Stimulated activated CD4-positive, alpha-beta T cell treated with anti-CD3 and anti-CD28 coated beads, Interleukin-4, amount 100 ng/mL, for 1 hour (primary cell): ENCODE data around the gene RNH1.
"Not testable (repeated sequence)": the region's sequence is repeated elsewhere in the genome, so short reads cannot be mapped to it uniquely, and the experiment has no call there.

Source experiments
- DNase-seq: peaks from one replicate; pipeline ENCODE4 v3.0.0-alpha.2; 2020

Gene RNH1

DNA sequence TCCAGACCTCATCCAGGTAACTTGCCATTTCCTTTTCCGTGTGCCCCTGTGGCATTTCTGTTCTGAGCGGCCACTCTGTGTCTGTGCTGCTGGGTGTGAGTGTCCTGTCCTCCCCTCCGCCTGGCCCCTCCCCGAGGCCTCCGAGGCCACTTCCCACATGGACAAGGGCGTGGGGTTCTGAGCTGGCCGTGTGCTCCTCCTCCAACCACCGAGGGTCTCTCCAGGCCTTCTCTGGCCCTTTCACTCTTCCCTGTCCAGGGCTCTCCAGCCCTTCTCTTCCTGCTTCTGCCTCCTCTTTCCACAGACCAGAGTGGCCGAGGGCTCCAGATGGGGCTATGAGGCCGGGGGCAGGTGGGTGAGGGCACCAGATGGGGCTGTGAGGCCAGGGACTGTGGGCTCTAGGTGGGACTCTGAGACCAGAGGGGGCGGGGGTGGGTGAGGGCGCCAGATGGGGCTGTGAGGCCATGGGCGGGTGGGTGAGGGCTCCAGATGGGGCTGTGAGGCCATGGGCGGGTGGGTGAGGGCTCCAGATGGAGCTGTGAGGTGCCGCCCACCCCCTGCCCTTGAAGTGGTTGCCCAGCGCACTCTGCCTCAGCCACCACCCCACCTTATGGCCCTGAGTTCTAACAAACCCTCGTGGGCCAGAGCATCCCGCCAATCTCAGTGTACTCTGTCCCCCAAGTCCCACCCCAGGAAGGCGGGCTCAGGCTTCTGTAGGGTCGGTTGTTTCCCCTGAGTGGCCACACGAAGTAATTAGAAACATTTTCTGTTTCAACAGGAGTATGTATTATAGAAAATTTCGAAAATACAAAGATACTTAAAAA, 32.9 kb downstream of the RNH1 start:
- no peak for DNase-seq

GRCh38 chr11:473415-473814, 33.6 kb downstream of the RNH1 start:
- DNase-seq = no peak

- no peak for DNase-seq
Observed at GRCh38 chr11:472816-473215, 34.2 kb downstream of the RNH1 start.

DNA sequence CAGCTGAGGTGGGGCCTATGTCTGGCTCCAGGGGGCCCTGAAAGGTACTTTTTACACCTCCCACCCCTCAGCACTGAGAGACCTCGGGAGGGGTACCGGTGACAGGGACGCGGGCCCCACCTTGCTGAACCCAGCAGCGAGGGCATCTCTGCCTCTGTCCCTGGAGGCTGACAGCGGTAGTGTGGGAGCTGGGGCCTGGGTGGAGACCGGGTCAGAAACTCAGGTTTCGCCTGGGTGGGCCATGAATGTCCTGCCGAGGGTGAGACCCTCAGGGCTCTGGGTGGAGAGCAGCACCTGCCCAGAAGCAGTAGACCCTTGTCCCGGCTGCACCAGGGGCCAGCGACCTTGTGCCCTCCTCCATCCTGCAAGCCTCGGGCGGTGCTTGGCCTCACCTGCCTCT, 34.8 kb downstream of the RNH1 start:
- DNase-seq = no peak

DNA sequence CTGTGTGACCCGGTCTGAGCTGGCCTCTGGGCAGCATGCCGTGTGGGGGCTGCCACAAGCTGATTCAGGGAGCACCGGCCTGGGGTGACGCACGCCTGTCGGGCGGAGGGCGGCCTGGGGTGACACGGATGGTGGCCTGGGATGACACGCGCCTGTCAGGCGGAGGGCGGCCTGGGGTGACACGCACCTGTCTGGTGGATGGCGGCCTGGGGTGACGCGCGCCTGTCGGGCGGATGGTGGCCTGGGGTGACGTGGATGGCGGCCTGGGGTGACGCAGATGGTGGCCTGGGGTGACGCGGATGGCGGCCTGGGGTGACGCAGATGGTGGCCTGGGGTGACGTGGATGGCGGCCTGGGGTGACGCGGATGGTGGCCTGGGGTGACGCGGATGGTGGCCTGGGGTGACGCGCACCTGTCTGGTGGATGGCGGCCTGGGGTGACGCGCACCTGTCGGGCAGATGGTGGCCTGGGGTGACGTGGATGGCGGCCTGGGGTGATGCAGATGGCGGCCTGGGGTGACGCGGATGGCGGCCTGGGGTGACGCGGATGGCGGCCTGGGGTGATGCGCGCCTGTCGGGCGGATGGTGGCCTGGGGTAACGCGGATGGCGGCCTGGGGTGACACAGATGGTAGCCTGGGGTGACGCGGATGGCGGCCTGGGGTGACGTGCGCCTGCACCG, 35.4 kb downstream of the RNH1 start:
- DNase-seq = no peak

DNA sequence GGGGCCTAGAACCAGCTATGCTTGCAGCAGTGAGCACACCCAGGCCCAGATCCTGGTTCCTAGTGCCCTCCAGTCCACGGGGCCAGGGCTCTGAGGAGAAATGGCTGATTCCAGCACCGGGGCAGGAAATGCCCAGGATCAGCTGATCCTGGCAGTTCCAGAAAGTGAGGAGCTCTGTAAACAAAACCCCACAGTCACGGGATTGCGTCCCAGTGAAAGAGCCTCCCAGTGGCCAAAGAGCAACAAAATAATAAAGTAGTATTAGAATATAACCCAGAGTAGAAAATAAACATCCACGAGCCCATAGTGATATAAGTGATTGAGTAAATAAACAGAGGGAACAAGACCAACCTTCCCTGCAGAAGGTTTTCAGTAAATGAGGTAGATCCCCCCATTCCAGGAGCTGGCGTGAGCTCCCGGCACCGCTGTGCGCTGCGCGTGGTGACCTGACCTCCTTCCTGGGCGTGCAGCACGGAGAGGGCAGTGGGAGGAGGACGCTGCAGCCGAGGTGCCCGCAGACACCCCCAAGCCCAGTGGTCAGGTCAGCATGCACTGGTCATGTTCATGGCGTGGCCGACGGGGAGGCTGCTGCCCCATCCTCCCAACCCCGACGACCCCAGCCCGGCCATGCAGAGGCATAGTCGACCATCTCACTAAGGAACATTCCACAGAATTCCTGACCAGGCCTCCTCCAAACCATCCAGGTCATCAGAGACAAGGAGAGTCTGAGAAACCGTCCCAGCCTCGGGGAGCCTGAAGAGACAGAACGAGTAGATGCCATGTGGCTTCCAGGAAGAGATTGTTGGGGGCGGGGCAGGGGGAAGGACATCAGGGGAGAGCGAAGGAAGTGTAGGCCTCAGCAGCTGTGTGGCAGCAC, 37.1 kb downstream of the RNH1 start:
- no peak for DNase-seq

DNA sequence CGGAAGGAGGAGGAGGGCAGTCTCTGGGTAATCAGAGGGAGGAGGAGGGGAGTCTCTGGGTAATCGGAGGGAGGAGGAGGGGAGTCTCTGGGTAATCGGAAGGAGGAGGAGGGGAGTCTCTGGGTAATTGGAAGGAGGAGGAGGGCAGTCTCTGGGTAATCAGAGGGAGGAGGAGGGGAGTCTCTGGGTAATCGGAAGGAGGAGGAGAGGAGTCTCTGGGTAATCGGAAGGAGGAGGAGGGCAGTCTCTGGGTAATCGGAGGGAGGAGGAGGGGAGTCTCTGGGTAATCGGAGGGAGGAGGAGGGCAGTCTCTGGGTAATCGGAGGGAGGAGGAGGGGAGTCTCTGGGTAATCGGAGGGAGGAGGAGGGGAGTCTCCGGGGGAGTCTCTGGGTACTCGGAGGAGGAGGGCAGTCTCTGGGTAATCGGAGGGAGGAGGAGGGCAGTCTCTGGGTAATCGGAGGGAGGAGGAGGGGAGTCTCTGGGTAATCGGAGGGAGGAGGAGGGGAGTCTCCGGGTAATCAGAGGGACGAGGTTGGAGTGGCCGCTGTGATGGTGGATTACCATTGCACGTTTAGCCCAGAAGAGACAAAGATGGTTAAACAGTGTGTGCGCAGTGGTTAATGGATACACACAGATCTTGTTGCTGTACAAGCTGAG, 37.9 kb downstream of the RNH1 start:
- not testable (repeated sequence) for DNase-seq

DNA sequence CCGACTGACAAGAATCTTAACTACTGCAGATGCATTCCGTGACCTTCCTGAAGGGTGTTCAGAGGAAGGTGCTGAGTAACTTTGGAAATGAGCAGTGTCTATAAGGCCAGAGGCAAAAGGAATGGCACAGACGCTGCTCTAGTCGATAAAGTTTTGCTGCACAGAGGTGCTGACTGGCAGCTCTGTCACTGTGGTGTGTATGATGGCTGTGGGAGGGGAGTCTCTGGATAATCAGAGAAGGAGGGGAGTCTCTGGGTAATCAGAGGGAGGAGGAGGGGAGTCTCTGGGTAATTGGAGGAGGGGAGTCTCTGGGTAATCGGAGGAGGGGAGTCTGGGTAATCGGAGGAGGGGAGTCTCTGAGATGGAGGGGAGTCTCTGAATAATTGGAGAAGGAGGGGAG, 38.5 kb downstream of the RNH1 start:
- no peak for DNase-seq

DNA sequence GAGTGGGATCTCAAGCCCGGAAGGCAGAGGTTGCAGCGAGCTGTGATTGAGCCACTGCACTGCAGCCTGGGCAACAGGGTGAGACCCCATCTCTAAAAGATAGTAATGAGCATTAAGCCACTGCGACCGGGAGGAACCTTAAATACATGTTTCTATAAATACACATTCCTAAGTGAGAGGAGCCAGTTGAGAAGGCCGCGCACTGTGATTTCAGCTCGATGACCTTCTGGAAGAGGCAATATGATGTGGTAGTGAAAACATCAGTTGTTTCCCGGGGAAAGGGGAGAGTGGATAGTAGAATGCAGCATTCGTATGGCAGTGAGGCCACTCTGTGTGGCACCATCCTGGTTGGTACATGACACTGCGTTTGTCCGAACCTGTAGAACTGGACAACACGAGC, 39.0 kb downstream of the RNH1 start:
- no peak for DNase-seq

- no peak for DNase-seq
Observed at GRCh38 chr11:465896-466530, 41.0 kb downstream of the RNH1 start.

DNA sequence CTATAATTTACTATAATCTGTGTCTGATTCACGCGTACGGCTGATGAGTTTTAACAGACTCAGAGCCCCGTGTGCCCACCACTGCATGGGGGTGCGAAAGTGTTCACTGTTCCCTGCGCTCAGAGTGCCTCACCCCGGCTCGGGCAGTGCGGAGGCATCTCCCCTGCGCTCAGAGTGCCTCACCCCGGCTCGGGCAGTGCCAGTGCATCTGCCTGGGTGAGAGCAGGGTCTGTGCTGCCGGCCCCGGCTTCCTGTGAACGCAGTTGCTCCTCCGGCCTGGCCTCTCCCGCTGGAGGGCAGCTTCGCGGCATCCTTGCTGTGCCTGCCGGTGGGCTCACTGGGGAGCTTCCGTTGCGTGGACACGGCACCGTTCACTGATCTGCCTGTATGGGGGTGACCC, 42.7 kb downstream of the RNH1 start:
- no peak for DNase-seq

DNA sequence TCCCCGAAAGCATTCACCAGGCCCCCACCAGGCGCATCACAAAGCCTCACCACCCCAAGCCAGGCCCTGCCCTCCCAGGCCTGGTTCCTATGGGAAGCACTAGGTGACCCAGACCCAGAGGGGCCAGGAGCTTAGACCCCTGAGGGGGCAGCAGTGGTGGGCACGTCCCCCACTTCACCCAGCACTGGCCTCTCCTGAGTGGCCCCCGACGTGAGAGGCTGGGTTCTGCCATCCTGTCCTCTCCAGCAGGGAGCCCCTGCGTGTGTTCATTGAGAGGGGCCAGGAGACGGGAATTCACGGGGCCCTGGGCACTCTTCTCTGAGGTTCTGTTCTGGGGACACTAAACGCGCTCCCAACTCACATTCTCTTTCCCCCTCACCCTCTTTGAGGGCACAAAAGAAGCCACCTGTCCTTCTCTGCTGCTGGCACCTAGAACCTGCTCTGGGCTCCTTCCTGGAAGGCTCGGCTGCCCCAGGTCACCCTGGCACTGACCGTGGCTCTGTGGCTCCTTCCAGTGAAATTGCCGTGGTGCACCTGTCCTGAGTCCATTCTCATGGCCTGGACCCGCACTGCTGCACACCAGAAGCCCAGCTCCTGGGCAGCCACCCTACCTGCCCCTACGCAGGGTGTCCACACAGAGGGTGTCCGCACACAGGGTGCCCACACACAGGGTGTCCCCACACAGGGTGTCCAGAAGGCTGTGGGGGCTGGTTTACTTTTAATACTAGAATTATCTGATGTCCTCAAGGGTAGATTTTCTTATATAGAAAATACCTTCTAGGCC, 44.7 kb downstream of the RNH1 start:
- no peak for DNase-seq

- DNase-seq = no peak
Observed at GRCh38 chr11:461626-462025, 45.4 kb downstream of the RNH1 start.

DNA sequence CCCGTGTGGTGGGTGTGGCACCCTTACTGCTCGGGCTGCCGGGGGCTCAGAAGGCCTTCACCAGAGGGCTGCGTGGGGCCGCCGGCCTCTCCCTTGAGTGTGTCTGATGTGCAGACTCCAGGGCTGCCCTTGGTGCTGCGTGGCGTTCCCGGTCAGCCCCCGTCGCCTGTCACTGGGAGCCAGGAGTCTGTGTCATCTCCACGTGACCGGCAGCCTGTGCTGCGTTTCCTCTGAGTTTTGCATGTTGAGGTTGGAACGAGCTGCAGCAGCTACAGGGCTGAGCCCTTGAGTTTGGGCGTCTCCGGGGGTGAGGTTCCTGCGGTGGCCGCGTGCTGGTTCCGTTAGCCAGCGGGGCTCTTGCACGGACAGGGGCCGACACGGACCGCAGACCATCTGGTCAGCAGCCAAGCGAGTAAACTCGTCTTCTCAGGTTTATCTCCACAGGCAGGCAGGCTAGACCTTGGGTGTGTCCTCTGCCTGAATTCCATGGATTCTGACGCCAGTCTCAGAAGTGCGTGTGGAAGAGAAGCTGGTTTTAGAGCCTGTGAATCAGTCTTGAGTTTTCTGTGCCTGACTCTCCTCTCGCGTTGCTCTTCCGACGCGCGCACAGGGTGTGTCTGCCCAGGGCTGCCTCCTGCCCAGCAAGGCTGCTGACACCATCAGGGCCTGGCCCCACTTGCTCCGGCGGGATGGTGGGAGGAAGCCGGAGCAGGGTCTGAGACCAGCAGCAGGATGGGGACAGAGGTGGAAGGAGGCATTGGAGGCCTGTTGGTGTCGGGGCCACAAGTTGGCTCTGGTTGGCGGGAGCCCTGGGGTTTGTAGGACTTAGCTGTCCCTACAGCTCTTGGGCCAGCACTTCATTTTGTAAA, 46.5 kb downstream of the RNH1 start:
- no peak for DNase-seq

- no peak for DNase-seq
Observed at GRCh38 chr11:459511-460220, 47.4 kb downstream of the RNH1 start.

GRCh38 chr11:457111-457760, 49.8 kb downstream of the RNH1 start:
- no peak for DNase-seq

- DNase-seq = no peak
Observed at GRCh38 chr11:456533-456932, 50.5 kb downstream of the RNH1 start.

DNA sequence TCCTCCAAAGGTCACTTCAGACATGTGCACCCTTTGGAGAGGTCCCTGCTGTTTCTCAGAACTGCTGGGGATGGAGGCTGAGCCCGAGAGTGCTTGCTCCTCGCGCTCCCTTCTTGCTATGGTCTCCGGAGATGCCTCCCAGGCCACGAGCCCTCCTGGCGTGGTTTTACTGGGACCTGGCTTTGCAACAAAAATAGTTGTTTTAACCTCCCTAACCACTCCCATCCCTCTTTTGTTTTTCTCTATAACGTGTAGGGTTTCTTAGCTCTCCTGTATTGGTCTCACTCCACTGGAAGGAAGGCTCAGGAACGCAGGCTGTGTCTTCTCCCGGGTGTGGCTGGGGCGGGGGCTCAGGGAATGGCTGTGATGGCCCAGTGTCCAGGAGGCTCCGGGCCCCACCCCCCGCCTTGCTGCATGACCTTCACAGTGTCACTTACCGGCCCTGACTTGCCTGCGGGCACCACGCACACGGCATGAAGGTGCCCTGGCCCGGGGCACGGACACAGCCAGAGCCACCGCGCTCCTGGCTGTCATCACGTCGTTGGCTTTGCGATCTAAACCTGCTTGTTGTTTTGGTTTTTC, 51.4 kb downstream of the RNH1 start:
- DNase-seq = no peak
